ENCODE results near the gene TTC6.
"Not testable (repeated sequence)": the region's sequence is repeated elsewhere in the genome, so short reads cannot be mapped to it uniquely, and the experiment has no call there.

The TTC6 gene

GRCh38 chr14:37594971-37595808, at the start of gene TTC6, which contains the start of gene FOXA1:
TSS of gene TTC6 (plus strand) at chr14:37595629. CDS start at chr14:37622065, 26,436 bp downstream.
TSS of gene FOXA1 (minus strand) at chr14:37595249. CDS start at chr14:37594972, 277 bp downstream.
- TF ChIP-seq, protein P1, sequence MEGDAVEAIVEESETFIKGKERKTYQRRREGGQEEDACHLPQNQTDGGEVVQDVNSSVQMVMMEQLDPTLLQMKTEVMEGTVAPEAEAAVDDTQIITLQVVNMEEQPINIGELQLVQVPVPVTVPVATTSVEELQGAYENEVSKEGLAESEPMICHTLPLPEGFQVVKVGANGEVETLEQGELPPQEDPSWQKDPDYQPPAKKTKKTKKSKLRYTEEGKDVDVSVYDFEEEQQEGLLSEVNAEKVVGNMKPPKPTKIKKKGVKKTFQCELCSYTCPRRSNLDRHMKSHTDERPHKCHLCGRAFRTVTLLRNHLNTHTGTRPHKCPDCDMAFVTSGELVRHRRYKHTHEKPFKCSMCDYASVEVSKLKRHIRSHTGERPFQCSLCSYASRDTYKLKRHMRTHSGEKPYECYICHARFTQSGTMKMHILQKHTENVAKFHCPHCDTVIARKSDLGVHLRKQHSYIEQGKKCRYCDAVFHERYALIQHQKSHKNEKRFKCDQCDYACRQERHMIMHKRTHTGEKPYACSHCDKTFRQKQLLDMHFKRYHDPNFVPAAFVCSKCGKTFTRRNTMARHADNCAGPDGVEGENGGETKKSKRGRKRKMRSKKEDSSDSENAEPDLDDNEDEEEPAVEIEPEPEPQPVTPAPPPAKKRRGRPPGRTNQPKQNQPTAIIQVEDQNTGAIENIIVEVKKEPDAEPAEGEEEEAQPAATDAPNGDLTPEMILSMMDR (IDR thresholded peaks at IDR 0.05; ENCODE audit: borderline replicate concordance, insufficient read depth, low read depth, low read length) = no peak
- no peak within 1 kb of the TSS for H3K4me3 ChIP-seq (ENCODE audit: low read depth, low read length)

- TF ChIP-seq, protein P1 (IDR thresholded peaks at IDR 0.05; ENCODE audit: borderline replicate concordance, insufficient read depth, low read depth, low read length) = no peak
- H3K4me3 ChIP-seq (ENCODE audit: low read depth, low read length) = no peak overlapping the region
Measured at GRCh38 chr14:37546621-37547447, 48.6 kb upstream of the TTC6 start.

DNA sequence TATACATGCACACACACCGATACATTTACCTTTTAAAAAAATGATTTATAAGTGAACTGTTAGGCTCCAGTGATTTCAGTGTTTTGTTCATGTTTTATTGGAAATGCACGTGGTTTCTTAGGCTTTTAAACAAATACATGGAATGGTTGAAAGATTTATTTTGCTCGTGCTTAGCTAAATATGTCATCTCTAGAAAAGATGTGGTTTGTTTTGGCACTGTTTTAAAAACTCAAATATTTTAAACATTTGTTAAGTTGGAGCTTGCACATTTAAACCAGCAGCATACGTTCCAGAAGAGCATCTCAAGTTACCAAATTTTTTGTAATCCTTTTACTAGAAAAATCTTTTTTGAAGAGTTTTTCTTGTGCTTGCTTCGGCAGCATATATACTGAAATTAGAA, 44.9 kb upstream of the TTC6 start:
- H3K4me3 ChIP-seq (ENCODE audit: low read depth, low read length) = no peak overlapping the region
- TF ChIP-seq, protein P1 (IDR thresholded peaks at IDR 0.05; ENCODE audit: borderline replicate concordance, insufficient read depth, low read depth, low read length) = no peak

DNA sequence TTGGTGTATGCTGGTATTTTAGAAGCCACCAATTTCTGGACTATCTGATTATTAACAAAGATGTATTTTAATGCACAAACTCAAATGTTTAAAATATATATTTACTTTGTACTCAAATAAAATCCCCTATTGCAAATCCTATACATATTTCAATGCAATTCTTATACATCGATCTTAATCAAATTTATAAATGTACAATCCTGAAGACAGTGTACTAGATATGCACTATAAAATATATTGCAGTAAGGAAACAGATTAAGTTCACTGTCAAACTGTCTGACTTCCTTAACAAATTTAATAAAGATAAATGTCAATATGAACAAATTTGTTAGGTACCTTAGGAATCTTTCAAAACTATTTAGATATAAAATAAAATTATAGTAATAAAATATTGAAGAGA, 44.3 kb upstream of the TTC6 start:
- no peak overlapping the region for H3K4me3 ChIP-seq (ENCODE audit: low read depth, low read length)
- TF ChIP-seq, protein P1 (IDR thresholded peaks at IDR 0.05; ENCODE audit: borderline replicate concordance, insufficient read depth, low read depth, low read length) = no peak

DNA sequence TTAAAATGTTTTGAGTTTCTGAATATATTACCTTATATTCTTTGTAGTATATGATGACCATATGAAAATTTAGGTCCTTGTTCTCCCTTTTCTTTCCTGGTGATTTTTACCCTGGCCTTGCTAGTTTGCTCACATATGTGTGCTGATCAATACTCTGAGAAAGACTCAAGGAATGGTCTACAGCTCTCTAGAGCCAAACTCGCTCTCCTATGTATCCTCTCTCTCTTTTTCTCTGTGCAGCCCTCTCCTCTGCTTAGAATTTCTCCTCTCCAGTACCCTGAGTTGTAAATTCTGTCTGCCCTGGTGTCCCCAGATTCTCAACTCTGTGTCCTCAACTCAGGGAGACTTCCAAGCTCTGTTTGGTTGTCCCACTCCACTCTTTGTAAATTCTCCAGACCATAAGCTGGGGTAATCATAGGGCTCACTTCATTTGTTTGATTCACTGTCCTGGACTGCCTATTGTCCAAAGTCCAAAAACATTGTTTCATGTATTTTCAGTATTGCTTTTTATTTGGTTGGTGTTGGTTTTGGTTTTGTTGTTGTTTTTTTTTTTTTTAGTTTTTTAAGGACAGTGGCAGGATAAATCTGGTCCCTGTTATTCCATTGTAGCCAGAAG, 41.4 kb upstream of the TTC6 start:
- TF ChIP-seq, protein P1 (IDR thresholded peaks at IDR 0.05; ENCODE audit: borderline replicate concordance, insufficient read depth, low read depth, low read length) = no peak
- H3K4me3 ChIP-seq (ENCODE audit: low read depth, low read length) = no peak overlapping the region

GRCh38 chr14:37555596-37555995, 39.8 kb upstream of the TTC6 start:
- H3K4me3 ChIP-seq (ENCODE audit: low read depth, low read length) = not testable (repeated sequence)

- TF ChIP-seq, protein P1 (IDR thresholded peaks at IDR 0.05; ENCODE audit: borderline replicate concordance, insufficient read depth, low read depth, low read length) = no peak
- no peak overlapping the region for H3K4me3 ChIP-seq (ENCODE audit: low read depth, low read length)
Measured at GRCh38 chr14:37558740-37559139, 36.7 kb upstream of the TTC6 start.

Measured in GM12875 (cell line).